ENCODE data around the gene APBA1.

Gene APBA1

GRCh38 chr9:69386651-69387050 lies 285.5 kb downstream of the APBA1 start:
- H3K27me3 ChIP-seq (ENCODE audit: control insufficient read depth, insufficient read depth, low read length, poor library complexity, severe bottlenecking): no peaks in the 10 kb centered on the region
- no peak overlapping the region for H3K4me3 ChIP-seq (ENCODE audit: insufficient read depth, low read depth, low read length)
- H3K9me3 ChIP-seq (ENCODE audit: control insufficient read depth, low read length): no peaks in the 10 kb centered on the region
- peaks cover 4% of the 10 kb centered on the region for H3K4me1 ChIP-seq (ENCODE audit: control insufficient read depth, insufficient read depth, low read length)
- WGBS, 2 experiments: 91 to 96% methylated on average over 4 of the region's 4 CpGs
- no peak overlapping the region for H3K27ac ChIP-seq (ENCODE audit: insufficient read depth, low read depth, low read length, poor library complexity, severe bottlenecking)
- no peaks in the 10 kb centered on the region for H3K36me3 ChIP-seq (ENCODE audit: control insufficient read depth, insufficient read depth, low read length)

DNA sequence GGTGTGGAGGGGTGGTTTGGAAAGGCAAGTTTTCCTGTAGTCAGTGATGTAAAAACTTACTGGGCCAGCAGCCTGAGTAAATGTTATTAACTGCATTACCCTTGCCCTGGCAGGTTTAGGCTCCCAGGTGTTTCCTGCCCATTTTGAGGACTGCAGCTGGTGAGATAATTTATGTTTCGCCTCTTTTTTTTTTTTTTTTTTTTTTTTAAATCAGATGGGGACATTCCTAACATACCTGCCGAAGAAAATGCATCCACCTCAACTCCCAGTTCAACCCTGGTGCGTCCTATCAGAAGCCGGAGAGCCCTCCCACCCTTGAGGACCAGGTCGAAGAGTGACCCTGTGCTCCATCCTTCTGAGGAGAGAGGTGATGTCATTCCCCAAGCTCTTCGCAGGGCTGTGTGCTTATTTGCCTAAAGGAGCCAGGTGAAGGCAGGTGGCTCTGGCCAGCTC lies 286.6 kb downstream of the APBA1 start:
- Histone ChIP-seq H3K27me3 (ENCODE audit: control insufficient read depth, insufficient read depth, low read length, poor library complexity, severe bottlenecking) (no peaks in the 10 kb centered on the region), H3K9me3 (ENCODE audit: control insufficient read depth, low read length) (no peaks in the 10 kb centered on the region), H3K27ac (ENCODE audit: insufficient read depth, low read depth, low read length, poor library complexity, severe bottlenecking) (no peak overlapping the region), H3K36me3 (ENCODE audit: control insufficient read depth, insufficient read depth, low read length) (no peaks in the 10 kb centered on the region), H3K4me3 (ENCODE audit: insufficient read depth, low read depth, low read length) (no peak overlapping the region), H3K4me1 (ENCODE audit: control insufficient read depth, insufficient read depth, low read length) (peaks cover 4% of the 10 kb centered on the region)
- 82 to 84% methylated on average over 5 to 6 of the region's 6 CpGs for WGBS, 2 experiments

DNA sequence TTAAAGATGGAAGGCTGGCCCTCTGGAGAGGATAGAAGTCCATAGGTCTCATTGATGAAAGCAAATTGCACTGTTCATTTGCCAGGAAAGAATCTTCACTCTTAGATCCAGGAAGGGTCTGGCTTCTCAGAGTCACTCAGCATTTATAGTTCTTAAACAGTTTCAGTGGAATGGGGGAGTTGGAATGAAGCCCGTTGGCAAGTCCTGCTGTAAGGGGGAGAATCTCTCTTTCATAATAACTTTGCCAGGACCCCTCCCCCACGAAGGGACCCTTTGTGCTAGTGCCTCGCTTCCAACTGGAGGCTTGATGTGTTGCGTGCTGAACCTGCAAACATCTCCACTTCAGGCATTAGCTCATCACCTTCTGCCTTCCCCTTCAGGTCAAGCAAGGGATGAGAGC lies 290.0 kb downstream of the APBA1 start:
- Histone ChIP-seq H3K27ac (ENCODE audit: insufficient read depth, low read depth, low read length, poor library complexity, severe bottlenecking) (no peak overlapping the region), H3K4me1 (ENCODE audit: control insufficient read depth, insufficient read depth, low read length) (peaks cover 4% of the 10 kb centered on the region), H3K36me3 (ENCODE audit: control insufficient read depth, insufficient read depth, low read length) (no peaks in the 10 kb centered on the region), H3K9me3 (ENCODE audit: control insufficient read depth, low read length) (no peaks in the 10 kb centered on the region), H3K27me3 (ENCODE audit: control insufficient read depth, insufficient read depth, low read length, poor library complexity, severe bottlenecking) (no peaks in the 10 kb centered on the region), H3K4me3 (ENCODE audit: insufficient read depth, low read depth, low read length) (no peak overlapping the region)
- 88 to 92% methylated on average over 4 of the region's 4 CpGs for WGBS, 2 experiments

DNA sequence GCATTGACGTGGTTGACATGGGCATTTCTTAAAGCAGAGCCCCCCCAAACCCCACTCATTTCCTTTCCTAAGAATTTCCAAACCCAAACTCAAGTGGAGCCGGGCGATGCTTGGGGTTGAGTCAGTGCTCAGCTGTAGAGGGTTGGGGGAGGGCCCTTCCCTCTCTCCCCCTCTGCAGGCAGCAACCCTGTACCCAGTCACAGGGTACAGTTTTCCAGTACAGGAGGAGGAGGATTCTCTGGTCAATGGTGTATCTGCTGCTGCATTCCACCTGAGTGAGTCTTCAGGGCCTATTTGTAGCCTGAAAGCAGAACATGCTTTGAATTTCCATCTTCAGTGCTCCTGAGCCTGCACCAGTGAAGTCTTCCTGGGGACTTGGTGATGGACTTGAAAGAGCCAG lies 291.4 kb downstream of the APBA1 start:
- WGBS, 2 experiments: 94% methylated on average over 3 of the region's 3 CpGs
- Histone ChIP-seq H3K27ac (ENCODE audit: insufficient read depth, low read depth, low read length, poor library complexity, severe bottlenecking) (no peak overlapping the region), H3K4me1 (ENCODE audit: control insufficient read depth, insufficient read depth, low read length) (peaks cover 4% of the 10 kb centered on the region), H3K27me3 (ENCODE audit: control insufficient read depth, insufficient read depth, low read length, poor library complexity, severe bottlenecking) (no peaks in the 10 kb centered on the region), H3K4me3 (ENCODE audit: insufficient read depth, low read depth, low read length) (no peak overlapping the region), H3K9me3 (ENCODE audit: control insufficient read depth, low read length) (no peaks in the 10 kb centered on the region), H3K36me3 (ENCODE audit: control insufficient read depth, insufficient read depth, low read length) (no peaks in the 10 kb centered on the region)

DNA sequence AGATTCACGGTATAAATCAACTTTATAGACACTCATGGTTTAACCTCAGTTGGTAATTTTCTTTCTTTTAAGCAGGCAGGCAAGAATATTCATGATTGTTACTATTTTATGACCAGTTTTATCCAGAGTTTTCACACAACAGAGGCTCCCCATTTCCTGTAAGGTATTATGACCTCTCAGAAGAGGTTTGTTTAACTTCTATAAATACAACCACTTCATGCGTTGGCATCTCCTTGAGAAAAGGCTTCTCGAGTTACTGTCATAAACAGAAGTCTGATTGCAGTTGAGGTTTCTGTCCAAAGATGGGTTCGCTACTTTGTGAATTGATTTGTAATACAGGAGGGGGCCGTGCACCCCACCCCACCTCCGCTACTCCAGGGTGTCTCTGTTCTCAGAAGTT lies 291.9 kb downstream of the APBA1 start:
- Histone ChIP-seq H3K27ac (ENCODE audit: insufficient read depth, low read depth, low read length, poor library complexity, severe bottlenecking) (no peak overlapping the region), H3K9me3 (ENCODE audit: control insufficient read depth, low read length) (no peaks in the 10 kb centered on the region), H3K4me3 (ENCODE audit: insufficient read depth, low read depth, low read length) (no peak overlapping the region), H3K36me3 (ENCODE audit: control insufficient read depth, insufficient read depth, low read length) (no peaks in the 10 kb centered on the region), H3K4me1 (ENCODE audit: control insufficient read depth, insufficient read depth, low read length) (peaks cover 4% of the 10 kb centered on the region), H3K27me3 (ENCODE audit: control insufficient read depth, insufficient read depth, low read length, poor library complexity, severe bottlenecking) (no peaks in the 10 kb centered on the region)
- 93 to 94% methylated on average over 6 of the region's 6 CpGs for WGBS, 2 experiments

DNA sequence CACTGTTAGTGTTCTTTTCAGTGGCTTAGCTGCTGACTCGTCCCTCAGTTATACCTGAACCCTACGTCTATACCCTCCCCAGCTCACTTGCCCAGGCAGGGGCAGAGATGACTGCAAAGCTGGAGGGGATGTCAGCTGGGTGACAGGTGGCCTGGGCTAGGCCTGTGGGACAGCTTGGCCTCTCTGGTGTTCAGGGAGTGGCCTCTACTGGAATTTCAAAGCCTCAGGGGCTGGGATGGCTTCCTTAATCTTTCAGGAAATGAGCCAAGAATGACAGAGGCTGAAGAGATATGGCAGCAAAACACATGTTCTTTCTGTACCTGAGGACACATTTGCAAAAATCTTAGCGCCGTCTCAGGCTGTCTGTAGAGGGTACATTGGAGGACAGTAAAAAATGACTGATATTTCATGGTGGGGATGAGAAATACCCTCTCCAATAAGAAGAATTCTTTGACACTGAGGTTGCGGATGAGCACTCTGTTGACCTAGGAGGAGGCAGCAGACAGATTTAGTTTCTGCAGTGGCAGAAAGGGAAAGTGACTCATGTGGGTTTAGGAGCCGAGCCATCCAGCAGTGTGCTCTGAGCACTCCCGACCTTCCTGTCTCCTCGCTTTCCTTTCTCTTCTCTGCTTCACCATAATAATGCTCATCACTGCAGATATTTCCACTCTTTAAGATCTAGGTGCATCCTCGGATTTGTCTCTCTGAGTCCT lies 292.7 kb downstream of the APBA1 start:
- no peaks in the 10 kb centered on the region for H3K36me3 ChIP-seq (ENCODE audit: control insufficient read depth, insufficient read depth, low read length)
- no peak overlapping the region for H3K27ac ChIP-seq (ENCODE audit: insufficient read depth, low read depth, low read length, poor library complexity, severe bottlenecking)
- H3K9me3 ChIP-seq (ENCODE audit: control insufficient read depth, low read length): no peaks in the 10 kb centered on the region
- H3K27me3 ChIP-seq (ENCODE audit: control insufficient read depth, insufficient read depth, low read length, poor library complexity, severe bottlenecking): no peaks in the 10 kb centered on the region
- H3K4me1 ChIP-seq (ENCODE audit: control insufficient read depth, insufficient read depth, low read length): peaks cover 4% of the 10 kb centered on the region
- WGBS, 2 experiments: 88 to 89% methylated on average over 9 of the region's 9 CpGs
- no peak overlapping the region for H3K4me3 ChIP-seq (ENCODE audit: insufficient read depth, low read depth, low read length)

DNA sequence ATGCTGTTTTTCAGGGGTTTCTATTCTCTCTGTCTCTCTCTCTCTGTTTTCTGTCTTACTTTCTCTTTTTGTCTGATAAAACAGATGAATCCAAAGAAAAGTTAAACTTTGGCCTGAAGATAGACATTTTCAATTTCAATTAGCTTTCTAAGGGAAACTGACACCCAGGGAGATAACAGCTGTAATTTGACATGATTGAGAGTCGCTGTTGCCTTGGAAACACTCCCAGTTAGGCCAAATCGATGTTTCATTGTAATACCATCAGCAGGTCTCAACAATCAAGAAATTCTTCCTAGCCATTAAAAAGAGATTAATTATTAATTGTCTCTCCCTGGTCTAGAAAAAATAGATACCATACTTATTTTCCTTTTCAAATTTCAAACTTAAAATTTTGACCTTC lies 294.2 kb downstream of the APBA1 start:
- H3K4me1 ChIP-seq (ENCODE audit: control insufficient read depth, insufficient read depth, low read length): peaks cover 4% of the 10 kb centered on the region
- WGBS, 2 experiments: 95 to 97% methylated on average over 2 of the region's 2 CpGs

More for the DNA sequence above, 294.2 kb downstream of the APBA1 start:
- no peak overlapping the region for H3K4me3 ChIP-seq (ENCODE audit: insufficient read depth, low read depth, low read length)
- H3K9me3 ChIP-seq (ENCODE audit: control insufficient read depth, low read length): no peaks in the 10 kb centered on the region
- H3K27ac ChIP-seq (ENCODE audit: insufficient read depth, low read depth, low read length, poor library complexity, severe bottlenecking): no peak overlapping the region
- no peaks in the 10 kb centered on the region for H3K36me3 ChIP-seq (ENCODE audit: control insufficient read depth, insufficient read depth, low read length)
- no peaks in the 10 kb centered on the region for H3K27me3 ChIP-seq (ENCODE audit: control insufficient read depth, insufficient read depth, low read length, poor library complexity, severe bottlenecking)

Measured in ectodermal cell (in vitro differentiated cells).